Measurements from ENCODE around the gene PPFIBP2.
"Not testable (repeated sequence)": the region's sequence is repeated elsewhere in the genome, so short reads cannot be mapped to it uniquely, and the experiment has no call there.

PPFIBP2 gene

DNA sequence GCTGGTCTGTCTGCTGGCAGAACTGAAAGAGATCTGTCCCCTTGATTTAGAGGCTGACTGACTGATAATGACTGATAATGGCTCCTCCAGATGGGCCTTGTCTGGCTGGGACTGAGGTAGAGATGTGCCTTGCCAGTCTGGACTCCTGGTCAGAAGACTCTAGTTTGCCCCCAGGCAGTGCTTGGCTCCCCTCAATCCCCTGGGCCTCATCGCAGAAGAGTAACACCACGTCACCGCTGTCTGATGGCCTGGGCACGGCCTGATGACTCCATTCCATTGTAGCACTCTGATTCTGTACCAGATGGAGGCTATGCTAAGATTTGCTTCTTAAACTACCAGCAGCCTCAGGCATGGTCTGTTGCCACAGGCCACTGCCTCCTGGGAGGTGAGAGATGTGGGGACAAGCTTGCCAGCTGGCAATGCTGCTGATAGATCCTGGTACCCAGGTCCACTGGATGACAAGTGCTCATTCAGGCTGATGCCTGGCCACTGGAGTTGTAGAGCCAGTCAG, 140.5 kb downstream of the PPFIBP2 start:
- in situ Hi-C loops (cut with HindIII; ENCODE audit: low sequenced_read_pairs): no loop called here

DNA sequence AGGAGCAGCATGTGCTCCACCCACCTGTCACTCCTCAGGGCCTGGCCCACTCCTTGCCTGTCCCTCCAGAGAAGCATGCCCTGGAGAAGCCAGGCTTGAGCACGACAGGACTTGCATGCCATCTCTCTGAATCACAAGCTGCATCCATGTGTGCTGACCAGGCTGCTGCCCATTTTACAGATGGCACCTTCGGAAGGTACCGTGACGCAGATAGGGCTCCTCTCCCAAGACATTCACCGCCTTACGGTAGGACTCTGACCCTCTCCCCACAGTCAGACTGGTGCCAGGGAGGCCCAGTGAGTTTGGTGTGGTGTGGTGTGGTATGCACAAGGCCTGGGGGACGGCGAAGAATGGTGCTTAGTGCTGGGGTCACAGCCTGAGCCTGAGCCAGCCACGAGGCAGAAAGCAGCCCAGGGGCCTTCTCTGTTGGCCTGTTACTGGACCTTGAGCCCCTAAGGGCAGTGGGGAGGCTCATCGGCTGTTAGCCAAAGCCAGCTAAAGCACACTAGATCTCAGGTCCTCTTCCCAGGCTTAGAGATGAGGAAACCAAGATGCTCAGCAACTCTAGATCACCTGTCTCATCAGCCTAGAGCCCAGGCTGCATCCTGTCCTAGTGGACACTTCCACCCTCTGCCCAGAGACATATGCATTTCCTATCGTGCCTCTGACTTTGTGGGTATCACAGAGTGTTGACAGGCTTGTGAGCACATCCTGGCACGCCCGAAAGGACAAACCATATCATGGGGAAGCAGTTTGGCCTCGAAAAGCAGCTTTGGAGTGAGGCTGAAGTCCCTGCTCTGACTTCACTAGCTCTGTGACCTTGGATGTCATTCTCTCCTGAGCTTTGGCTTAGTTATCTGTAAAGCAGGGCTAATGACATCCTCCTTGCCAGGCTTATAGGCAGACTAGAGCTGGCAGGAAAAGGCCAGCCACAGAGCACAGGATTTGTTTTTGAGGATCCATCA, 141.7 kb downstream of the PPFIBP2 start:
- in situ Hi-C loops (cut with HindIII; ENCODE audit: low sequenced_read_pairs): no loop called here

DNA sequence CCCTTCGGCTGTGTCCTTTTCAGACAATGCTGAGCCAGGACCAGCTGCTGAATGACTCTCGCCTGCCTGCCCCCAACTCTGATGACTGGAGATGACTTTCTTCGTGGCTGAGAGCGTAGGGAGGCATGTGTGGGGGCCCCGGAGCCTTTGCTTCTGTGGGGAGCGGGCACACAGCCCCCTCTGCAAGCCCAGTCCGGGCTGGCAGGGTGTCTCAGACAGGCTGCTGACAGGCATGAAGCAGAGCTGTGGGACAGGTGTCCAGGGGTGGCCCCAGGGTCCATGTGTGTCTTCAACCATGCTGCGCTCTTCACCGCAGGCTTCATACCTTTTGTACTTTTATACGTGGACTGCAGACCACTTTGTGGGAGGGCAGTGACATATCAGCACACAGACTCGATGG, 142.9 kb downstream of the PPFIBP2 start:
- in situ Hi-C loops (cut with HindIII; ENCODE audit: low sequenced_read_pairs): no loop called here

DNA sequence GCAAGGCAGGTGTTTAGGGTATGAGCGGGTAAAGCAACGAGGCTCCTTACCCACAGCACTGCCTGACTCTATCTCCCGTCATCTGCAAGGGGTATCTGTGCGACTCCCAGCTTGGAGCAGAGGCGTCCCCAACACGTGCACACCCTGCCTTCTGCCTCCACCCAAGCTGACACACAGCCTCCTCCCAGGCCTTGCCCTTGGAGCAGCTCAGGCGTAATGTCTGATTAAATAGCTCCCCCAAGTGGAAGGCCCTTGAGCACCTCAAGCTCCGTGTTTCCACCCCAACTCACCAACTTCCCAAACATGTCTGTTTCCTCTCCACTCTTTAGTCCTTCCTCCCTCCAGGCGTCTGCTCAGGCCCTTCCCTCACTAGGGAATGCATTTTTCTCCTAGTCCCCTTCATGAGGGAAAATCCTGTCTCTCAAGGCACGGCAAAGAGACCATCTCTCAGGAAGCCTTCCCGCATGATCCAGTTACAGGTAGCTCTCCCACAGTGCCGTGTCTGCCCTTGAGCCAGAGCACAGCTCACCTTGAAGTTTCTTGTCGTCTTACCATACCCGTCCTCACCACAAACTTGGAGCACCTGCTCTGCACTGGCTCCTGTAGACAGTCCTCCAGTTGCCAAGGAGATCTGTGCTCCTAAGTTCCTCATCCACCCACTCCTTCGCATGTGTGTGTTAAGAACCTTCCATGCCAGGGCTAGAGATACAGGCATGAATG, 143.7 kb downstream of the PPFIBP2 start:
- in situ Hi-C loops (cut with HindIII; ENCODE audit: low sequenced_read_pairs): no loop called here

DNA sequence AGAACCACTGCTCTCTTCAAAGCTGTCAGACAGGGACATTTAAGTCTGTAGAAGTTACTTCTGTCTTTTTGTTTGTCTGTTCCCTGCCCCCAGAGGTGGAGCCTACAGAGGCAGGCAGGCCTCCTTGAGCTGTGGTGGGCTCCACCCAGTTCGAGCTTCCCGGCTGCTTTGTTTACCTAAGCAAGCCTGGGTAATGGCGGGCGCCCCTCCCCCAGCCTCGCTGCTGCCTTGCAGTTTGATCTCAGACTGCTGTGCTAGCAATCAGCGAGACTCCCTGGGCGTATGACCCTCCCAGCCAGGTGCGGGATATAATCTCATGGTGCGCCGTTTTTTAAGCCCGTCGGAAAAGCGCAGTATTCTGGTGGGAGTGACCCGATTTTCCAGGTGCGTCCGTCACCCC, 149.7 kb downstream of the PPFIBP2 start:
- in situ Hi-C loops (cut with HindIII; ENCODE audit: low sequenced_read_pairs): not testable (repeated sequence)

DNA sequence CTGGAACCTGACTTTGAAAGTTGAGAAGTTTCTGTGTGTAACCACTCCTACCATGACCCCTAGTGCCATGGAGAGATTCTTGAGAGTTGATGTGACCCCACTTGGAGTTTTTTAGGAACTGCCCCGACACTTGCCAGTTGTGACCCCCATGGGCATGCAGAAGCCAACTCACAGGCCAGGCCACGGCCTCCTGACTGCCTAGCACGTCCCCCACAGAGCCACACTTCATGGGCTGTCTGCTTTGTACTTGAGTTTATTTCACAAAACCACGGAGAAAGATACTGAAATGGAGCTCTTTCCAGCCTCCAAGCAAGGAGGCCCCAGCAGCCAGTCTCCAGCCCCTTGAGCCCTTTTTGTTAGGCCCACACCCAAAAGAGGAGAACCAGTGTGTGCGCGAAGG, 151.1 kb downstream of the PPFIBP2 start:
- in situ Hi-C loops (cut with HindIII; ENCODE audit: low sequenced_read_pairs): no loop called here

DNA sequence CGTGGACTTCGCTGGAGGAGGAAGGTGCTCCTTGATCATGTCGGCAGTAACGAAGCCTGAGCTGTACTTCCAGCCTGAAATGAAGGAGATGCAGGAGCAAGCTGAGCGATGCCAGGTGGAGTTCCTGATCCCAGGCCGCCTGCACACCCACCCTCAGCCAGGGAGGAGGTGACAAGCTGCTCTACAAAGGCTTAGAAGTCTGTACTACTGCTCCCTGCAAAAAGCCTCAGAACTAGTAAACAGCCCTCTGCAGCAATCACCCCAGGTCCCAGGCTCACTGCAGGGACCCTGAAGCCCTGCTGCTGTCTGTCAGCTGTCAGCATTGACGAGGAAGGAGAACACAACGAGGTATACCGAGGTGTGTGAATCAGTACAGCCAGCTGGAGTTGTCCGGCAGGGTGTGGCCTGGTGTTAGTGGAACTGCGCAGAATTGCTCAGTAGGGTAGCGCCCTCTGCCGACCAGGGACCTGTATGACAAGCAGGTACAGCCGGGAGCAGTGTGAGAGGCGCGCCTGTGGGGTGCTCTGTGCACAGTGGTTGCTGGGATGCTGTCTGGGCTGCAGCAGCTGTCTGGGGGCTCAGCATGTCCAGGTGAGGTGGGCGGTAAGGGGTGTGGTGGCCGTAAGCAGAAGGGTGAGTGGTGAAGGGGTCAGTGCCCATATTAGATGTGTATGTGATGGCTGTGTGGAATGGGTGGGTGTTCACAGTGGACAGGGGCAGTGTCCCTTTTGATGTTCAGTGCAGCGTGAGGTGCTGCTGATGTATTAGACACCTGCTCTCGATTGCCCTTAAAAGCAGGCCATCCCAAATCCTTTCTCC, 151.9 kb downstream of the PPFIBP2 start:
- in situ Hi-C loops (cut with HindIII; ENCODE audit: low sequenced_read_pairs): no loop called here

DNA sequence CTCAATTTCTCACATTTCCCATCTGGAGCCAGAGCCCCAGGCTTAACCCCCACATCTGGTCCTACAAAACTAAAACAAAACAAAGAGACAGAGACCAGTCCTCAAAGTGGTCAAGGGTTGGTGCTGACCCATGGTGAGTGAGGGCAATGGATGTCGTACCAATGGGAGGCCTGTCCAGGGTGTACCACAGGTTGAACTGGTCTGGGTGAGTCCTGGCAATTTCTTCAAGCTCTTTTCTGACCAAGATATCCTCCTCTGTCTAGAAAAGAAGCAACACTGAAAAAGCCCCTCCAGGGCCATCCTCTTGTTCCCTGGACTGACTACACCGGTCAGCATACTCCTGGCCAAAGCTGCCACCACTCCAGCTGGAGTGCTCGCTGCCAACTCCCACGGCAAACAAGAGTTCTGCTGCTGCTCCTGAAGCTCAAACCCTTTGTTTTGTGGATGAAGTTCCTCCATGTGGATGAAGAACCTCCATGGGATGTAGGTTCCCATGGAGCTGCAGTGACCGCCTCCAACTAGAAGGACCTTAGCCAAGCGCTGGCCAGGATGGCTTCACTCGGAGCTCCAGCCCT, 152.6 kb downstream of the PPFIBP2 start:
- in situ Hi-C loops (cut with HindIII; ENCODE audit: low sequenced_read_pairs): no loop called here

DNA sequence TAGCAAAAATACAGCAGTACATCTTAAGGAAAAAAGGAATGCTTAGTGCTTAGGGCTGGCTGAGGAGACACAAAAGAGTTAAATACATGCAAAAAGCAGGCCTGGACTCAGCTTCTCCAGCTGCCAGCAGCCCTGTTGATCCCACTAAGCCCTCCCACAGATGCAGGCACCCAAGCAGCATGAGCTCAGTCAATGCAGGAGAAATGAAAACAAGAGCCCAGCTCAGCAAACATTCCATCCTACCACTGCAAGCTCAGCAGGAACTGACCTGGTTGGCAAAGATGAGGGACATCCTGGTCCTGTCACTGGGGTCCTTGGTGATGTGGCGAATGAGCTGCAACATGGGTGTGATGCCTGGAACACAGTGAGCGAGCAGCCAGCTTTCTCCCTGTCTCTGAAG, 153.7 kb downstream of the PPFIBP2 start:
- in situ Hi-C loops (cut with HindIII; ENCODE audit: low sequenced_read_pairs): no loop called here

DNA sequence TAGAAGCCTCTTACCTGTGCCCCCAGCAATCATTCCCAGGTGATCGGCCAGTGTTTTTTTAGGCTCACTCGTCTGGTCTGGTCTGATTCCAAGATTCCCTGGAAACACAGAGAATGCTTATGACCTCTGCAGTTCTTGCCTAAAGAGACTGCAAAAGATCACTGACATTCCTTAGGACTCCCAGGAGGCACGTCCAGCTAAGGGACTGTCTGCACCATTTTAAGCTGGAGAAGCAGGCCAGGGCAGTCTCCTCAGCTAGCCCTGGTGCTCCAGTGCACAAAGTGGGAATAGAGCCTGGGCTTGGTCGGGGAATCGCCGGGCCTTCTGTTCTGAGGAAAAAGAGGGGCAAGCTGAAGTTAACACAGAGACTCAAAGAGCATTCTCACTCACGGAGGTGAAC, 154.7 kb downstream of the PPFIBP2 start:
- in situ Hi-C loops (cut with HindIII; ENCODE audit: low sequenced_read_pairs): no loop called here

DNA sequence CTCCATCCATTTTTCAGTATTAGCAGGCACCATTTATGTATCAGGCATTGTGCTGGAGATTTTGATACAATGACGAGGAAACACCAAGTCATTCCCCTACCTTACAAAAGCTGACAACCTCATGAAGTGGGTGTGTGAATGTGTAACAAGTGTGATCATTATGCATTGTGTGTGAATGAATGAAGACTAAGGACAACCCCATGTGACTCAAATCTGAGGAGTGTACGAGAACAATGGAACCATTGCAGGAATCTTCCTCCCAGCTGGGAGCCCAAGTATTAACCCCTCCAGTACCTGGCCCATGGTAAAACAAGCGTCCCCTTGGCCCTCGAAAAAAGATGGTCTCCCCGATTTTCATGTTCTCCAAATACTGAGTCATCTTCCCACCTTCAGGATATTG, 155.1 kb downstream of the PPFIBP2 start:
- in situ Hi-C loops (cut with HindIII; ENCODE audit: low sequenced_read_pairs): no loop called here

DNA sequence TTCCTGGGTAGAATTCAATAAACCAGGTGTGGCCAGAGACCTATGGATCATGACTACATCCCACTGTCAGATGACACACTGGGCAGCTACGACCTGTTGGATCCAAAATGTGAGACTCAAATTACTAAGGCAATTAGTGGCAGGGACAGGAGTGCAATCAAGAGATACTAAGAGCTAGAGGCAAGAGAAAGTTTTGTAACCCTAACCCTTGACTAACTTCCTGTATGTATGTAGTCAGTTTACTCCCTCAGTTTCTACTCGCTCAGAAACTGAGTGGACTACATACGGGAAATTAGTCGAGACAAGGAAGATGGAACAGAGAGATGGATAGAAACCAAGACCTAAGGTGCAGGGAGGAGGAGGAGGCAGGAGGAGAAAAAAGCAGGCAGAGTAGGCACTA, 156.8 kb downstream of the PPFIBP2 start:
- in situ Hi-C loops (cut with HindIII; ENCODE audit: low sequenced_read_pairs): no loop called here

DNA sequence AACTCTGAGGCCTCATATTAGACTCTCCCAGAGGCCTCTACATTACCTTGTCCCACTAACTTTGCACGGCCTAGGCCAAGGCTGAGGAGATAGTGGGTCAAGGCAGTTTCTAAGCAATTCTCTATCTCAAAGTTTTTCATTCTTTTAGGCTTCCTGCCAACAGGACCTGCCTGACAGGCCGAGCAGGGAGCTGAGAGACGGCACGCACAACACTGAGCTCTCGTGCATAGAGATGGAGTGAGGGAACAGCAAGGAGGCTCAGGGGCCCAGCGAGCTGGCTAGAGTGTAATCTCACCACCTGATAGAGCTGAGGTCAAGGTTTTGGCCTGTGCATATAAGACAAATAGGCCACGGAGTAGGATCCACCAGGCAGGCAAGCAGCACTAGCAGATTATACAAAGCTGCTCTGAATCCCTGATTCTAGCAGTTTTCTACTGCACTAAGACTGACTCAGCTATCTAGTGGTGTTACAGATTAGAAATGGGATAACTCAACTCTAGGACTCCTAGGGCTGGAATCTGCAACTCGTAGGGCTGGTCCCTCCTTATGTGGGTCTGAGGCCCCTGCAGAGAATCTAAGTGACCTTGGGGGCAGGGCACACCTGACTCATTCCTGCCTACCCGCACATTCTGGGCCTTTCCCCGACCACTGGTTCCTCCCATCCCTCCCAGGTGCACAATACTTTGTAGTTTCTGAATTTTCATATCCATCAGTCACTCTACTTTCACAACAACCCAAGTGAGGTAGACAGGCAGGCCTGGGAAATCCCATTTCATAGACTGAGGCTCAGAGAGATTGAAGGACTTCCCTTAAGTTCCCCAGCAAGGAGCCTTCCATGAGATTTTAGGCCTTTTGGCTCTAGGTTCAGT, 157.8 kb downstream of the PPFIBP2 start:
- in situ Hi-C loops (cut with HindIII; ENCODE audit: low sequenced_read_pairs): no loop called here

DNA sequence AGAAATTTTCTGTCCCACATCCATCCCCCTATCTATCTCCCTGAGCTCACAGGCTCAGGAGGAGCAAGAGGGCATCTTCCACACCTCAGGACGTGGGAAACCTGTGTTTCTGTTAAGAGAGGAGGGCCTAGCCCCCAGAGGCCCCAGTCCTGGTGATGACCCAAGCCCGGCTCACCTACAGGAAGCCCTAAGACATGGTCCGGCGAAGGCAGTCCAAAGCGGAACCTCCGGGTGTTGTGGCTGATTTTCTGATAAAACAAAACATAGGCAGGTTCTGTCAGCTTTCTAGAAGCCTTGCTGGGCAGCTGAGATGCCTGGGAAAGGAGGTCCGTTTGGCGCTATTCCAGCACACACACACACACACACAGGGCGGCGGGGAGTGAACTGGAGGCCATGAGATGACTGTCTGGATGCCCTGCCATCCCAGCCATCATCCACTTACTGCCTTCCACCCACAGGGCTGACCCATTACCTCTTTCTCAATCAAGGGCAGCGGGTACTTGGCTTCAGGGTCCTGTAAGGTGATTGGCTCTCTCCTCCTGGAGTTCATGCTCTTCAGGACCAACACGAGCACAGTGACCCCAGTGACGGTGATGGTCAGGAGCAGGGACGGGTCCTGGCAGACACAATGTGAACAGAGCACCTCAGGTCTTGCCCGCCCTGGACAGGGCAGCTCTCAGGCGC, 158.6 kb downstream of the PPFIBP2 start:
- in situ Hi-C loops (cut with HindIII; ENCODE audit: low sequenced_read_pairs): no loop called here

DNA sequence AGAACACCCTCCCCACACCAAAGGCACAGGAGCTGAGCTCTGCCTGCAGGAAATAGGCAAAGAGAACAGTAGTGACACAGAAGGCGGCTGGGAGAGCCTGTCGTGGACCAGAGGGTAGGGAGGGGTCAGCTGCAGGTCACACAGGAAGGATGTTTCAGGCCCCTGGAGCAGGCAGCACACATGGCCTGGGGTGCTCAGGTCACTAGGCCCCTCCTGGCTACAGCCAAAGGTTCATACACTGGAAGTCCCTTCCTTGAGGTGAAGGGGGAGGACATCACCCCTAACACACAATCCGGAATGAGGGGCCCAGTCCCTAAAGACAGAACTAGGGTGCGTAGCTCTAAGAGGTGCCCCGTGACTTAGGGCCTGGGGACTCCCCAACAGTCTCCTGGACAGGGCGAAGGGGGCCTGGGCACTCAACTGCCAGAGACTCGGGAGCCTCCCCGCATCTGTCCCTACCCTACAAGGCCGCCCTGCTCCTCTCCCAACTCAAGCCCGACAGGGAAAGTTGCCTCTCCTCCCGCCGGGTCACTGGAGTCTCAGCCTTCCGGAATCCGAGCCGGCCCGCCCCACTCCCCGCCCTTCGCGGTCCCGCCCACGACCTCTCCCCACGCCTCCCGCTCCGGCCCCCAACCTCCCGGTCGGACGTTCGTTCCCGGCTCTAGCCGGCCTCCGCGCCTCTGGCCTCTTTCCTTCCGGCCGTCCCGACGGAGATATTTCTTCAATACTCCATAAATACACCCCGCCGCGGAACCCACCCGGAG, 159.3 kb downstream of the PPFIBP2 start, which contains the start of gene CYB5R2:
TSS of gene CYB5R2 (minus strand) at position 541 of the 764 bp plus-strand sequence. CDS start 675 bp downstream, outside the sequence.
- in situ Hi-C loops (cut with HindIII; ENCODE audit: low sequenced_read_pairs): no loop called here

DNA sequence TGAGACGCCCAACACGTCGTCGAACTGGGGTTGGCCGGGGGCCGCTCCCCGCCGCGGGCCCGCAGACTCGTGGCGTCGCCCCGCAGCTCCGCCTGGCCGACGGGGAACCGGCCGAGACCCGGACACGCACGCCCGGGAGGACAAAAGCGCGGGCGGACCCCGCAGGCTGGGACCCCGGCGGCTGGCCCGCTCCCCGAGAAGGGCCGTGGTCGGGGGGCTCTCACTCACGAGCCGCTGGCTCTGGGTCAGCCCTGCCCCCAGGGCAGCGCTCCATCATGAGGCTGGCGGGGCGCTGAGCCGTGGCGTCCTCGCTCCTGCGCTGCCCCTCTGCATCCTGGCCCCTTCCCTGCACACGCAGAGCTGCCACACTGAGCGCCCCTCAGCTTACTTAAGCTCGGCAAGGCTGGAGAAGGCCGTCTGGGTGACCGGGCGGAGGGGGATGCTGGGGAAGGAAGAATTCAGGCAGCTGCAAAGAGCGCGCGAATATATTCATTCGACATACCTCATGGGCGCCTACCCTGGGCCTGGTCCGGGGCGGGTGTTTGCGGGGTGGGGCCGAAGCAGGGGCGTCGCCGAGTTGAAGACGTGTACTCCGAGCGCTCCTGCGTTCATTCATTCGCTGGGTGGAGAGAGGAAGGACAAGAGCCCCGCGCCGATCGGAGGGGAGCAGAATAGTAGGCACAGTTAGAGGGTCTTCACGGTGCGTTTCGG, 160.1 kb downstream of the PPFIBP2 start:
- in situ Hi-C loops (cut with HindIII; ENCODE audit: low sequenced_read_pairs): no loop called here

DNA sequence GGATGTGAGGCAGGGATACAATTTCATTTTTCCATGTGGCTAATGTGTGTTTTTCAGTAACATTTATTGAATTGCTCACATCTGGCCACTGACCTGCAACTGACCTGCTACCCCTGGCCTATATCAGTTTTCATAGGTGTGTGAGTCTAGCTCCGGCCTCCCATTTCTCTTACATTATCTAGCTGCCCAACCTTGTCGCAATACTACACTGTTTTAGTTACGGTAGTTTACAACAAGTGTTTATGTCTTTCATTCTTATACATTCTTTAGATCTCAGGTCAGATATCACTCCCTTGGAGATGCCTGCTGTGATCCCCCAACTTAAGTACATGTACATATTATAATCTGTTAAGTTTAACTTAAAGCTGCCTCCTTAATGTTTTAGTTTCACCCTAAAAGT, 161.8 kb downstream of the PPFIBP2 start:
- in situ Hi-C loops (cut with HindIII; ENCODE audit: low sequenced_read_pairs): loop anchor here (25.0 kb wide), 1 partner anchor 163 kb away; the partner anchor contains the start of gene PPFIBP2
